ENCODE data around the gene MYO18A.

The MYO18A gene

GRCh38 chr17:29140631-29141513 lies 39.3 kb downstream of the MYO18A start:
- Histone ChIP-seq H3K9me3 (replicated peaks; ENCODE audit: low read length) (no peaks in the 10 kb centered on the region), H3K4me2 (ENCODE audit: low read length) (peak overlapping the region; percentile 78), H3K36me3 (ENCODE audit: insufficient read depth, low read length) (no peaks in the 10 kb centered on the region), H3K27me3 (ENCODE audit: control insufficient read depth, insufficient read depth, low read length) (no peaks in the 10 kb centered on the region), H3K4me1 (ENCODE audit: control insufficient read depth, insufficient read depth, low read length) (peaks cover 39% of the 10 kb centered on the region), H3K4me3 (ENCODE audit: low read length) (peak overlapping the region; percentile 59), H3K9ac (ENCODE audit: low read depth, low read length) (peak overlapping the region; percentile 36)

- Histone ChIP-seq H3K27me3 (ENCODE audit: control insufficient read depth, insufficient read depth, low read length) (no peaks in the 10 kb centered on the region), H3K4me3 (ENCODE audit: low read length) (peak overlapping the region; percentile 59)
Measured at GRCh38 chr17:29140051-29140621, 40.1 kb downstream of the MYO18A start.

GRCh38 chr17:29138971-29139691 lies 41.1 kb downstream of the MYO18A start:
- H3K9ac ChIP-seq (ENCODE audit: low read depth, low read length): peak overlapping the region; percentile 62
- H3K4me3 ChIP-seq (ENCODE audit: low read length): peak overlapping the region; percentile 59
- H3K4me2 ChIP-seq (ENCODE audit: low read length): peak overlapping the region; percentile 78
- no peaks in the 10 kb centered on the region for H3K9me3 ChIP-seq (replicated peaks; ENCODE audit: low read length)
- H3K4me1 ChIP-seq (ENCODE audit: control insufficient read depth, insufficient read depth, low read length): peaks cover 39% of the 10 kb centered on the region
- H3K36me3 ChIP-seq (ENCODE audit: insufficient read depth, low read length): no peaks in the 10 kb centered on the region
- H3K27me3 ChIP-seq (ENCODE audit: control insufficient read depth, insufficient read depth, low read length): no peaks in the 10 kb centered on the region

More at GRCh38 chr17:29140051-29140621, 40.1 kb downstream of the MYO18A start:
- Histone ChIP-seq H3K9me3 (replicated peaks; ENCODE audit: low read length) (no peaks in the 10 kb centered on the region), H3K4me2 (ENCODE audit: low read length) (peak overlapping the region; percentile 78), H3K36me3 (ENCODE audit: insufficient read depth, low read length) (no peaks in the 10 kb centered on the region), H3K4me1 (ENCODE audit: control insufficient read depth, insufficient read depth, low read length) (peaks cover 39% of the 10 kb centered on the region), H3K9ac (ENCODE audit: low read depth, low read length) (peak overlapping the region; percentile 62)

GRCh38 chr17:29138184-29138955 lies 41.8 kb downstream of the MYO18A start:
- Histone ChIP-seq H3K36me3 (ENCODE audit: insufficient read depth, low read length) (no peaks in the 10 kb centered on the region), H3K4me3 (ENCODE audit: low read length) (no peak overlapping the region), H3K9ac (ENCODE audit: low read depth, low read length) (no peak overlapping the region)

GRCh38 chr17:29136998-29137730 lies 43.0 kb downstream of the MYO18A start:
- Histone ChIP-seq H3K36me3 (ENCODE audit: insufficient read depth, low read length) (no peaks in the 10 kb centered on the region), H3K4me2 (ENCODE audit: low read length) (peak overlapping the region; percentile 18), H3K4me1 (ENCODE audit: control insufficient read depth, insufficient read depth, low read length) (peaks cover 57% of the 10 kb centered on the region), H3K9ac (ENCODE audit: low read depth, low read length) (no peak overlapping the region), H3K4me3 (ENCODE audit: low read length) (no peak overlapping the region), H3K27me3 (ENCODE audit: control insufficient read depth, insufficient read depth, low read length) (no peaks in the 10 kb centered on the region), H3K9me3 (replicated peaks; ENCODE audit: low read length) (no peaks in the 10 kb centered on the region)

More at GRCh38 chr17:29138184-29138955, 41.8 kb downstream of the MYO18A start:
- peaks cover 45% of the 10 kb centered on the region for H3K4me1 ChIP-seq (ENCODE audit: control insufficient read depth, insufficient read depth, low read length)
- H3K27me3 ChIP-seq (ENCODE audit: control insufficient read depth, insufficient read depth, low read length): no peaks in the 10 kb centered on the region
- no peaks in the 10 kb centered on the region for H3K9me3 ChIP-seq (replicated peaks; ENCODE audit: low read length)
- peak overlapping the region; percentile 78 for H3K4me2 ChIP-seq (ENCODE audit: low read length)

GRCh38 chr17:29135464-29135863 lies 44.7 kb downstream of the MYO18A start:
- Histone ChIP-seq H3K4me2 (ENCODE audit: low read length) (no peak overlapping the region), H3K4me3 (ENCODE audit: low read length) (no peak overlapping the region), H3K27me3 (ENCODE audit: control insufficient read depth, insufficient read depth, low read length) (no peaks in the 10 kb centered on the region), H3K9ac (ENCODE audit: low read depth, low read length) (no peak overlapping the region), H3K4me1 (ENCODE audit: control insufficient read depth, insufficient read depth, low read length) (peaks cover 64% of the 10 kb centered on the region), H3K9me3 (replicated peaks; ENCODE audit: low read length) (no peaks in the 10 kb centered on the region), H3K36me3 (ENCODE audit: insufficient read depth, low read length) (no peaks in the 10 kb centered on the region)

- Histone ChIP-seq H3K36me3 (ENCODE audit: insufficient read depth, low read length) (peaks cover 2% of the 10 kb centered on the region), H3K9ac (ENCODE audit: low read depth, low read length) (peak overlapping the region; percentile 40), H3K4me1 (ENCODE audit: control insufficient read depth, insufficient read depth, low read length) (peaks cover 42% of the 10 kb centered on the region), H3K4me3 (ENCODE audit: low read length) (peak overlapping the region; percentile 50), H3K4me2 (ENCODE audit: low read length) (peak overlapping the region; percentile 64), H3K27me3 (ENCODE audit: control insufficient read depth, insufficient read depth, low read length) (no peaks in the 10 kb centered on the region), H3K9me3 (replicated peaks; ENCODE audit: low read length) (no peaks in the 10 kb centered on the region)
Measured at GRCh38 chr17:29133121-29133713, 47.0 kb downstream of the MYO18A start.

GRCh38 chr17:29131814-29132682 lies 48.1 kb downstream of the MYO18A start:
- no peaks in the 10 kb centered on the region for H3K9me3 ChIP-seq (replicated peaks; ENCODE audit: low read length)
- peaks cover 34% of the 10 kb centered on the region for H3K4me1 ChIP-seq (ENCODE audit: control insufficient read depth, insufficient read depth, low read length)
- H3K9ac ChIP-seq (ENCODE audit: low read depth, low read length): peak overlapping the region; percentile 40
- peak overlapping the region; percentile 3 for H3K4me3 ChIP-seq (ENCODE audit: low read length)
- peaks cover 2% of the 10 kb centered on the region for H3K36me3 ChIP-seq (ENCODE audit: insufficient read depth, low read length)
- H3K27me3 ChIP-seq (ENCODE audit: control insufficient read depth, insufficient read depth, low read length): no peaks in the 10 kb centered on the region
- peak overlapping the region; percentile 18 for H3K4me2 ChIP-seq (ENCODE audit: low read length)

- Histone ChIP-seq H3K4me3 (ENCODE audit: low read length) (no peak overlapping the region), H3K27me3 (ENCODE audit: control insufficient read depth, insufficient read depth, low read length) (no peaks in the 10 kb centered on the region), H3K36me3 (ENCODE audit: insufficient read depth, low read length) (peaks cover 2% of the 10 kb centered on the region), H3K9ac (ENCODE audit: low read depth, low read length) (no peak overlapping the region), H3K4me2 (ENCODE audit: low read length) (no peak overlapping the region), H3K4me1 (ENCODE audit: control insufficient read depth, insufficient read depth, low read length) (peaks cover 29% of the 10 kb centered on the region), H3K9me3 (replicated peaks; ENCODE audit: low read length) (no peaks in the 10 kb centered on the region)
Measured at GRCh38 chr17:29129731-29130130, 50.5 kb downstream of the MYO18A start.

Measured in skeletal muscle satellite cell (primary cell).